Measurements from ENCODE around the gene FBH1. TPM values are rescaled to one million over a fixed set of nuclear protein-coding genes. Genes with fewer than 3 reads are reported as not detected.
"Not testable (repeated sequence)": the region's sequence is repeated elsewhere in the genome, so short reads cannot be mapped to it uniquely, and the experiment has no call there.

Gene FBH1
- total and polyA plus RNA-seq, 7 experiments from 2014 or later = 59.9 to 105 (median 78.6) TPM

- no peak for ATAC-seq
- no peak overlapping the region for H3K4me3 ChIP-seq (ENCODE audit: low read length)
- Mint-ChIP-seq H3K4me3 (no peak overlapping the region), H3K36me3 (peaks cover 9 to 51% (median 37%) of the 10 kb centered on the region in 5 donors), H3K4me1 (peaks cover 15 to 49% (median 28%) of the 10 kb centered on the region in 7 donors), H3K27ac (no peak overlapping the region), H3K9me3 (peaks cover 0 to 9% (median 0%) of the 10 kb centered on the region in 11 donors), H3K27me3 (no peaks in the 10 kb centered on the region)
- intact Hi-C loops (cut with micrococcal nuclease) = no loop called here
- ChIA-PET CTCF (no interaction called here), POLR2A (interaction anchor here (1.0 kb wide), 1 partner anchor 13 kb away, joined by 3 read pairs; the partner anchor contains the start of genes ANKRD16 and FBH1)
- H3K27ac ChIP-seq (ENCODE audit: low read depth, low read length) = no peak overlapping the region
- peaks cover 10 to 18% (median 11%) of the 10 kb centered on the region in 3 experiments for H3K36me3 ChIP-seq (ENCODE audit: control insufficient read depth in 2 of 3, insufficient read depth in 3 of 3, low read length in 3 of 3)
- no peaks in the 10 kb centered on the region for H3K27me3 ChIP-seq (ENCODE audit: control insufficient read depth in 2 of 2, insufficient read depth in 2 of 2, low read length in 2 of 2)
- H3K4me1 ChIP-seq (ENCODE audit: control insufficient read depth in 2 of 2, insufficient read depth in 2 of 2, low read length in 2 of 2) = no peaks in the 10 kb centered on the region
- DNase-seq = no peak
- H3K9me3 ChIP-seq (ENCODE audit: control insufficient read depth in 2 of 3, low read length in 3 of 3) = peaks cover 0 to 5% (median 0%) of the 10 kb centered on the region in 3 experiments
These were observed 12.7 kb downstream of the FBH1 start for GRCh38 chr10:5902511-5903274.

DNA sequence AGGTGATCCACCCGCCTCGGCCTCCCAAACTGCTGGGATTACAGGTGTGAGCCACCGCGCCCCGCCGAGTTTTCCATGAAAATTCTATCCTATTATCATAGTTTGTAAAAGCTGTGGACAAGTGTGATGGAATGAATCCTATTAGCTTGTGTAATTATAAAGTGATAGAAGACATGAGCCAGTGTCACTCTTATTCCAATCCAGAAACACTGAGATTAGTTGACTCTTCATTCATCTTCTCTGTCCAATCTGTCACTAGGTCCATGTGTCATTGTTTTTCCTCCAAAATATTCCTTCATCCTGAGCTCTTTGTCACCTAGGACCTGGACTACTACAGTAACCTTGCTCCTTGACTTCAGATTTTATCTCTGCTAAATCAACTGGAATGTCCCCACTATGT is 13.5 kb downstream of the FBH1 start:
- H3K4me1 Mint-ChIP-seq = peaks cover 17 to 50% (median 29%) of the 10 kb centered on the region in 7 donors
- POLR2A ChIA-PET = interaction anchor here (1.0 kb wide), 2 partner anchors 14 to 26 kb away, joined by 3 read pairs; partner anchors contain the start of genes ANKRD16 and FBH1
- Histone ChIP-seq H3K27me3 (ENCODE audit: control insufficient read depth in 2 of 2, insufficient read depth in 2 of 2, low read length in 2 of 2) (no peaks in the 10 kb centered on the region), H3K27ac (ENCODE audit: low read depth, low read length) (no peak overlapping the region), H3K4me1 (ENCODE audit: control insufficient read depth in 2 of 2, insufficient read depth in 2 of 2, low read length in 2 of 2) (no peaks in the 10 kb centered on the region), H3K4me3 (ENCODE audit: low read length) (no peak overlapping the region), H3K9me3 (ENCODE audit: control insufficient read depth in 2 of 3, low read length in 3 of 3) (no peaks in the 10 kb centered on the region), H3K36me3 (ENCODE audit: control insufficient read depth in 2 of 3, insufficient read depth in 3 of 3, low read length in 3 of 3) (peaks cover 10 to 20% (median 11%) of the 10 kb centered on the region in 3 experiments)
- H3K4me3 Mint-ChIP-seq = no peak overlapping the region
- no peak for ATAC-seq
- H3K9me3 Mint-ChIP-seq = peaks cover 0 to 4% (median 0%) of the 10 kb centered on the region in 11 donors
- CTCF ChIA-PET = no interaction called here
- H3K36me3 Mint-ChIP-seq = peaks cover 3 to 48% (median 38%) of the 10 kb centered on the region in 5 donors
- peak overlapping the region in 2 of 9 donors; percentile 29 to 37 for H3K27ac Mint-ChIP-seq
- intact Hi-C loops (cut with micrococcal nuclease) = no loop called here
- DNase-seq = no peak
- no peaks in the 10 kb centered on the region for H3K27me3 Mint-ChIP-seq

DNA sequence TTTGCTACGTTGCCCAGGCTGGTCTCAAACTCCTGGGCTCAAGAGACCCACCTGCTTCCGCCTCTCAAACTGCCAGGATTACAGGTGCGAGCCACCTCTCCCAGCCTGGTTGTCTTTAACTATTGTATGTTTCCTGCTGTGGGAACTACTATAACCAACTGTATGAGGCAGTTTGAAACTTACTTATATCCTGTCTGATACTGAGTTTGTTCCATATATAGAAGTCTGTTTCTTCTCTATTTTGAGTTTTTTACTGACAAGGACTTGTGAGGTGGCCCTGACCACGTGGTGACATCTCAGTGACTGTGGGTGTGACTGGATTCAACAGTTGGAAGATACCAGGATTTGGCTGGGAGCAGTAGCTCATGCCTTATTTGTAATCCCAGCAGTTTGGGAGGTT is 14.2 kb downstream of the FBH1 start:
- Histone ChIP-seq H3K4me1 (ENCODE audit: control insufficient read depth in 2 of 2, insufficient read depth in 2 of 2, low read length in 2 of 2) (no peaks in the 10 kb centered on the region), H3K4me3 (ENCODE audit: low read length) (no peak overlapping the region), H3K27me3 (ENCODE audit: control insufficient read depth in 2 of 2, insufficient read depth in 2 of 2, low read length in 2 of 2) (no peaks in the 10 kb centered on the region), H3K36me3 (ENCODE audit: control insufficient read depth in 2 of 3, insufficient read depth in 3 of 3, low read length in 3 of 3) (peaks cover 10 to 26% (median 14%) of the 10 kb centered on the region in 3 experiments), H3K9me3 (ENCODE audit: control insufficient read depth in 2 of 3, low read length in 3 of 3) (no peaks in the 10 kb centered on the region), H3K27ac (ENCODE audit: low read depth, low read length) (no peak overlapping the region)
- Mint-ChIP-seq H3K4me3 (no peak overlapping the region), H3K4me1 (peaks cover 15 to 47% (median 26%) of the 10 kb centered on the region in 7 donors), H3K27ac (peak overlapping the region in 3 of 9 donors; percentile 26 to 77 (median 37)), H3K9me3 (peaks cover 0 to 4% (median 0%) of the 10 kb centered on the region in 11 donors), H3K36me3 (peaks cover 3 to 44% (median 32%) of the 10 kb centered on the region in 5 donors), H3K27me3 (no peaks in the 10 kb centered on the region)
- ChIA-PET POLR2A (interaction anchor here (0.6 to 1.0 kb wide), 2 partner anchors 21 to 27 kb away, joined by 3 read pairs; no protein-coding TSS in a partner anchor), CTCF (no interaction called here)
- intact Hi-C loops (cut with micrococcal nuclease) = no loop called here
- ATAC-seq (no peak), DNase-seq (no peak)

- no peak for ATAC-seq
- Histone ChIP-seq H3K27ac (ENCODE audit: low read depth, low read length) (no peak overlapping the region), H3K36me3 (ENCODE audit: control insufficient read depth in 2 of 3, insufficient read depth in 3 of 3, low read length in 3 of 3) (peaks cover 20 to 44% (median 22%) of the 10 kb centered on the region in 3 experiments), H3K9me3 (ENCODE audit: control insufficient read depth in 2 of 3, low read length in 3 of 3) (no peaks in the 10 kb centered on the region), H3K4me1 (ENCODE audit: control insufficient read depth in 2 of 2, insufficient read depth in 2 of 2, low read length in 2 of 2) (no peaks in the 10 kb centered on the region), H3K27me3 (ENCODE audit: control insufficient read depth in 2 of 2, insufficient read depth in 2 of 2, low read length in 2 of 2) (no peaks in the 10 kb centered on the region), H3K4me3 (ENCODE audit: low read length) (no peak overlapping the region)
- no peak overlapping the region for H3K4me3 Mint-ChIP-seq
- H3K4me1 Mint-ChIP-seq = peaks cover 16 to 39% (median 22%) of the 10 kb centered on the region in 7 donors
- intact Hi-C loops (cut with micrococcal nuclease) = no loop called here
- peaks cover 0 to 4% (median 0%) of the 10 kb centered on the region in 11 donors for H3K9me3 Mint-ChIP-seq
- DNase-seq = no peak
- no peak overlapping the region for H3K27ac Mint-ChIP-seq
- H3K27me3 Mint-ChIP-seq = no peaks in the 10 kb centered on the region
- ChIA-PET CTCF (no interaction called here), POLR2A (interaction anchor here (0.7 kb wide), 1 partner anchor 138 kb away, joined by 3 read pairs; no protein-coding TSS in a partner anchor)
- peaks cover 3 to 50% (median 38%) of the 10 kb centered on the region in 5 donors for H3K36me3 Mint-ChIP-seq
These were observed 15.9 kb downstream of the FBH1 start for GRCh38 chr10:5905854-5906507.

- Mint-ChIP-seq H3K9me3 (peaks cover 0 to 4% (median 0%) of the 10 kb centered on the region in 11 donors), H3K27me3 (no peaks in the 10 kb centered on the region), H3K36me3 (peaks cover 7 to 56% (median 41%) of the 10 kb centered on the region in 5 donors), H3K4me1 (peaks cover 16 to 41% (median 25%) of the 10 kb centered on the region in 7 donors), H3K4me3 (peak overlapping the region in 1 of 10 donors; percentile 6), H3K27ac (peak overlapping the region in 1 of 9 donors; percentile 3)
- CTCF ChIA-PET = no interaction called here
- ATAC-seq = no peak
- no peaks in the 10 kb centered on the region for H3K27me3 ChIP-seq (ENCODE audit: control insufficient read depth in 2 of 2, insufficient read depth in 2 of 2, low read length in 2 of 2)
- intact Hi-C loops (cut with micrococcal nuclease) = no loop called here
- H3K36me3 ChIP-seq (ENCODE audit: control insufficient read depth in 2 of 3, insufficient read depth in 3 of 3, low read length in 3 of 3) = peaks cover 25 to 50% (median 27%) of the 10 kb centered on the region in 3 experiments
- no peak overlapping the region for H3K27ac ChIP-seq (ENCODE audit: low read depth, low read length)
- H3K4me1 ChIP-seq (ENCODE audit: control insufficient read depth in 2 of 2, insufficient read depth in 2 of 2, low read length in 2 of 2) = no peaks in the 10 kb centered on the region
- H3K4me3 ChIP-seq (ENCODE audit: low read length) = no peak overlapping the region
- DNase-seq = no peak
- H3K9me3 ChIP-seq (ENCODE audit: control insufficient read depth in 2 of 3, low read length in 3 of 3) = no peaks in the 10 kb centered on the region
- POLR2A ChIA-PET = interaction anchor here (0.6 kb wide), 1 partner anchor 144 kb away, joined by 3 read pairs; no protein-coding TSS in a partner anchor
These were observed 16.6 kb downstream of the FBH1 start for GRCh38 chr10:5906651-5907050.

GRCh38 chr10:5908676-5909075 is 18.6 kb downstream of the FBH1 start:
- DNase-seq; H3K27me3 ChIP-seq (ENCODE audit: control insufficient read depth in 2 of 2, insufficient read depth in 2 of 2, low read length in 2 of 2); H3K9me3 ChIP-seq (ENCODE audit: control insufficient read depth in 2 of 3, low read length in 3 of 3); H3K27me3 Mint-ChIP-seq; ATAC-seq; intact Hi-C loops (cut with micrococcal nuclease); H3K4me3 Mint-ChIP-seq; H3K4me3 ChIP-seq (ENCODE audit: low read length); H3K27ac ChIP-seq (ENCODE audit: low read depth, low read length); H3K4me1 ChIP-seq (ENCODE audit: control insufficient read depth in 2 of 2, insufficient read depth in 2 of 2, low read length in 2 of 2); H3K9me3 Mint-ChIP-seq: not testable (repeated sequence)
- H3K4me1 Mint-ChIP-seq = peaks cover 15 to 35% (median 26%) of the 10 kb centered on the region in 7 donors
- peaks cover 29 to 67% (median 29%) of the 10 kb centered on the region in 3 experiments for H3K36me3 ChIP-seq (ENCODE audit: control insufficient read depth in 2 of 3, insufficient read depth in 3 of 3, low read length in 3 of 3)
- ChIA-PET POLR2A (interaction anchor here (0.8 to 0.9 kb wide), 2 partner anchors 19 to 21 kb away, joined by 3 read pairs; partner anchors contain the start of genes ANKRD16 and FBH1), CTCF (interaction anchor here (0.6 to 0.7 kb wide), 2 partner anchors 331 to 378 kb away, joined by 3 read pairs; no protein-coding TSS in a partner anchor)
- H3K27ac Mint-ChIP-seq = peak overlapping the region in 3 of 9 donors; percentile 11 to 19 (median 12)
- peaks cover 12 to 67% (median 44%) of the 10 kb centered on the region in 5 donors for H3K36me3 Mint-ChIP-seq
